HCT116 (cell line): ENCODE results near the gene CTSZ. TPM values are rescaled to one million over a fixed set of nuclear protein-coding genes. Genes with fewer than 3 reads are reported as not detected.

Source experiments
- ATAC-seq: fragments of 200-7000 bp; cut with Tn5 transposase; 2 replicates; pipeline ENCODE4 v1.9.1; 2020; ENCODE audit warnings: mild to moderate bottlenecking, moderate library complexity
- BruUV-seq: library from RNA; stranded (reverse); fragments of 400-500 nt; replicated peaks from 2 replicates; lab custom pipeline; 2021; lab: Mats Ljungman, UMichigan
- CTCF ChIA-PET: fragments of 300-600 bp; sonication (Branson Sonifier 250); formaldehyde crosslinking; loops from one replicate; lab custom pipeline; 2021; ENCODE audit warnings: antibody characterized with exemption; lab: Charles Lee
- POLR2A ChIA-PET: fragments of 300-600, 350-600 bp; sonication (Branson Sonifier 250); formaldehyde crosslinking; loops from one replicate; lab custom pipeline; 2021; ENCODE audit warnings: antibody characterized with exemption; lab: Charles Lee
- RAD21 ChIA-PET, 2 experiments: fragments of 300-600 bp; sonication (Branson Sonifier 250); formaldehyde crosslinking; loops; one replicate each; lab custom pipeline; 2023; ENCODE audit warnings: low total read pairs in 2 of 2; ENCODE audit not compliant: uncharacterized antibody in 2 of 2, unreplicated experiment in 2 of 2, low non-redundant PET in 1 of 2; lab: Charles Lee
- DNase-seq: peaks from one replicate; pipeline ENCODE4 v3.0.0-alpha.2; 2010; ENCODE audit warnings: low read depth, low spot score
- H2AFZ ChIP-seq: fragments of 200-600 bp; shearing (Covaris generic), sonication (generic); 2 replicates; pipeline ENCODE4 v1.6.1; 2017; ENCODE audit warnings: low read depth, mixed run types, mixed read lengths, antibody characterized with exemption, low read length; ENCODE audit not compliant: poor library complexity, severe bottlenecking
- H3K27ac ChIP-seq: 2 replicates; pipeline ENCODE4 v1.5.1; 2012; ENCODE audit warnings: low read depth, low read length
- H3K27me3 ChIP-seq: fragments of 200-600 bp; sonication (generic); 2 replicates; pipeline ENCODE4 v1.6.1; 2016; ENCODE audit warnings: mixed run types, low read length, mixed read lengths; ENCODE audit not compliant: insufficient read depth
- H3K36me3 ChIP-seq, 2 experiments: fragments of 200-500 bp in 1 of 2; fragments of 200-600 bp in 1 of 2; sonication (Bioruptor generic) in 1 of 2; sonication (generic) in 1 of 2; 2 replicates each; pipeline versions ENCODE4 v1.5.1 to v1.6.1; 2014 to 2016; ENCODE audit warnings: low read length in 2 of 2, inconsistent platforms in 1 of 2, mixed read lengths in 1 of 2, mixed run types in 1 of 2; ENCODE audit not compliant: insufficient read depth in 2 of 2, control insufficient read depth in 1 of 2
- H3K4me1 ChIP-seq, 2 experiments: fragments of 200-600 bp in 1 of 2; sonication (generic) in 1 of 2; 2 replicates each; pipeline versions ENCODE4 v1.5.1 to v1.6.1; 2012 to 2017; ENCODE audit warnings: low read length in 2 of 2, inconsistent platforms in 1 of 2, mild to moderate bottlenecking in 1 of 2, mixed read lengths in 1 of 2, mixed run types in 1 of 2, moderate library complexity in 1 of 2; ENCODE audit not compliant: insufficient read depth in 2 of 2, control insufficient read depth in 1 of 2
- H3K4me2 ChIP-seq: fragments of 200-600 bp; sonication (generic); 2 replicates; pipeline ENCODE4 v1.6.1; 2017; ENCODE audit warnings: mixed run types, low read length, mixed read lengths
- H3K4me3 ChIP-seq, 2 experiments: fragments of 200-600 bp in 1 of 2; sonication (generic) in 1 of 2; replicated peaks in 1 of 2; 2 replicates each; pipeline ENCODE4 v1.5.1; 2011 to 2016; ENCODE audit warnings: low read length in 2 of 2, control low read depth in 1 of 2, low read depth in 1 of 2, mild to moderate bottlenecking in 1 of 2, mixed read lengths in 1 of 2, mixed run types in 1 of 2
- H3K79me2 ChIP-seq: fragments of 200-600 bp; sonication (generic); 2 replicates; pipeline ENCODE4 v1.6.1; 2017; ENCODE audit warnings: mild to moderate bottlenecking, mixed run types, low read length, moderate library complexity, mixed read lengths; ENCODE audit not compliant: insufficient read depth
- H3K9ac ChIP-seq: fragments of 200-600 bp; sonication (generic); 2 replicates; pipeline ENCODE4 v1.6.1; 2016; ENCODE audit warnings: low read length, mixed read lengths
- H3K9me2 ChIP-seq: fragments of 200-600 bp; sonication (generic), shearing (Covaris generic); 2 replicates; pipeline ENCODE4 v1.6.1; 2017; ENCODE audit warnings: mixed run types, mild to moderate bottlenecking, moderate library complexity; ENCODE audit not compliant: insufficient read depth
- H3K9me3 ChIP-seq, 2 experiments: fragments of 200-500 bp in 1 of 2; fragments of 200-600 bp in 1 of 2; sonication (Bioruptor generic) in 1 of 2; sonication (generic) in 1 of 2; 2 replicates each; pipeline ENCODE4 v1.6.1; 2014 to 2017; ENCODE audit warnings: low read length in 2 of 2, mixed read lengths in 2 of 2, inconsistent platforms in 1 of 2, low read depth in 1 of 2, mild to moderate bottlenecking in 1 of 2, mixed run types in 1 of 2, moderate library complexity in 1 of 2; ENCODE audit not compliant: control insufficient read depth in 1 of 2, insufficient read depth in 1 of 2
- H4K20me1 ChIP-seq: fragments of 200-600 bp; sonication (generic), shearing (Covaris generic); 2 replicates; pipeline ENCODE4 v1.6.1; 2017; ENCODE audit warnings: mixed run types, mild to moderate bottlenecking, moderate library complexity; ENCODE audit not compliant: insufficient read depth
- CBX3 ChIP-seq: IDR thresholded peaks from 2 replicates; pipeline ENCODE4 v1.6.1; 2012; ENCODE audit warnings: low read depth
- CEBPB ChIP-seq: IDR thresholded peaks from 2 replicates; pipeline ENCODE4 v1.6.1; 2012; ENCODE audit warnings: low read depth
- EGR1 ChIP-seq: IDR thresholded peaks from 2 replicates; pipeline ENCODE4 v1.6.1; 2012; ENCODE audit warnings: low read depth
- ELF1 ChIP-seq: IDR thresholded peaks from 2 replicates; pipeline ENCODE4 v1.6.1; 2012; ENCODE audit warnings: low read depth, borderline replicate concordance
- EZH2 ChIP-seq: fragments of 200-600 bp; sonication (generic); IDR thresholded peaks from 2 replicates; pipeline ENCODE4 v1.6.1; 2017; ENCODE audit warnings: antibody characterized with exemption, mixed run types
- EZH2phosphoT487 ChIP-seq: fragments of 200-600 bp; IDR thresholded peaks from 2 replicates; pipeline ENCODE4 v1.6.1; 2018; ENCODE audit warnings: antibody characterized with exemption, borderline replicate concordance
- FOSL1 ChIP-seq: IDR thresholded peaks from 2 replicates; pipeline ENCODE4 v1.6.1; 2012; ENCODE audit warnings: low read depth
- MAX ChIP-seq: IDR thresholded peaks from 2 replicates; pipeline ENCODE4 v1.6.1; 2012
- POLR2A ChIP-seq: IDR thresholded peaks from 2 replicates; pipeline ENCODE4 v1.7.0; 2011; ENCODE audit warnings: borderline replicate concordance; ENCODE audit not compliant: insufficient read depth, insufficient read length; ENCODE audit errors: extremely low read depth
- RAD21 ChIP-seq: IDR thresholded peaks from 2 replicates; pipeline ENCODE4 v1.6.1; 2012; ENCODE audit warnings: low read depth, mild to moderate bottlenecking
- SP1 ChIP-seq: IDR thresholded peaks from 2 replicates; pipeline ENCODE4 v1.6.1; 2012; ENCODE audit warnings: low read depth
- SRF ChIP-seq: IDR thresholded peaks from 2 replicates; pipeline ENCODE4 v1.6.1; 2012; ENCODE audit warnings: low read depth
- TCF7L2 ChIP-seq: IDR thresholded peaks from 2 replicates; pipeline ENCODE4 v1.7.0; 2011; ENCODE audit warnings: borderline replicate concordance, inconsistent platforms; ENCODE audit not compliant: insufficient read depth, insufficient read length; ENCODE audit errors: extremely low read depth
- YY1 ChIP-seq: IDR thresholded peaks from 2 replicates; pipeline ENCODE4 v1.6.1; 2011; ENCODE audit warnings: low read length, low read depth, moderate library complexity, mild to moderate bottlenecking; ENCODE audit not compliant: insufficient replicate concordance; ENCODE audit errors: extremely low read depth
- ZBTB33 ChIP-seq: IDR thresholded peaks from 2 replicates; pipeline ENCODE4 v1.6.1; 2011; ENCODE audit warnings: mild to moderate bottlenecking, low read length, moderate library complexity; ENCODE audit not compliant: insufficient replicate concordance; ENCODE audit errors: extremely low read depth
- ZFX ChIP-seq: fragments of 450-650 bp; IDR thresholded peaks from 2 replicates; pipeline ENCODE4 v1.6.1; 2017
- ZNF274 ChIP-seq: fragments of 200-500 bp; sonication (Bioruptor generic); IDR thresholded peaks from 2 replicates; pipeline ENCODE4 v1.6.1; 2014; ENCODE audit warnings: mild to moderate bottlenecking, low read depth, low read length, inconsistent platforms
- intact Hi-C: fragments of 100-400 bp; cut with micrococcal nuclease; formaldehyde crosslinking; loops from 2 replicates; pipeline ENCODE4 v1.10.0; 2022
- total RNA-seq: library from RNA; stranded (reverse); gene quantifications from one replicate; pipeline ENCODE4 v1.2.1, GENCODE V29; 2021; ENCODE audit not compliant: unreplicated experiment
- TF ChIP-seq, protein P1 (sequence below): IDR thresholded peaks from 2 replicates; pipeline ENCODE4 v1.6.1; 2012; ENCODE audit warnings: low read depth
- TF ChIP-seq, protein P2 (sequence below), 3 experiments: fragments of 200-600 bp in 1 of 3; sonication (generic) in 1 of 3; IDR thresholded peaks in 2 of 3; conservative IDR thresholded peaks in 1 of 3; 2 replicates each; pipeline ENCODE4 v1.5.1; 2012 to 2017; ENCODE audit warnings: low read depth in 2 of 3, low read length in 2 of 3, antibody characterized with exemption in 1 of 3, borderline replicate concordance in 1 of 3, control low read depth in 1 of 3, mild to moderate bottlenecking in 1 of 3, mixed read lengths in 1 of 3, mixed run types in 1 of 3, moderate library complexity in 1 of 3; ENCODE audit not compliant: insufficient read depth in 1 of 3
- TF ChIP-seq, protein P3 (sequence below): IDR thresholded peaks from 2 replicates; pipeline ENCODE4 v1.6.1; 2012

The CTSZ gene
- total RNA-seq, 1 experiment from 2014 or later, result 100 TPM

- intact Hi-C loops, result no loop called here
- no peaks in the 10 kb centered on the region for H3K9me2 ChIP-seq
- no peaks in the 10 kb centered on the region for H3K27me3 ChIP-seq
- no peak overlapping the region for H3K27ac ChIP-seq
- peaks cover 81 to 91% of the 10 kb centered on the region in 2 experiments for H3K36me3 ChIP-seq
- H3K4me1 ChIP-seq, result no peaks in the 10 kb centered on the region
- BruUV-seq, result no TSS peak
- ChIA-PET RAD21 (no interaction called here), CTCF (no interaction called here), POLR2A (no interaction called here)
- H3K79me2 ChIP-seq, result peaks cover 28% of the 10 kb centered on the region
- TF ChIP-seq, protein P1, sequence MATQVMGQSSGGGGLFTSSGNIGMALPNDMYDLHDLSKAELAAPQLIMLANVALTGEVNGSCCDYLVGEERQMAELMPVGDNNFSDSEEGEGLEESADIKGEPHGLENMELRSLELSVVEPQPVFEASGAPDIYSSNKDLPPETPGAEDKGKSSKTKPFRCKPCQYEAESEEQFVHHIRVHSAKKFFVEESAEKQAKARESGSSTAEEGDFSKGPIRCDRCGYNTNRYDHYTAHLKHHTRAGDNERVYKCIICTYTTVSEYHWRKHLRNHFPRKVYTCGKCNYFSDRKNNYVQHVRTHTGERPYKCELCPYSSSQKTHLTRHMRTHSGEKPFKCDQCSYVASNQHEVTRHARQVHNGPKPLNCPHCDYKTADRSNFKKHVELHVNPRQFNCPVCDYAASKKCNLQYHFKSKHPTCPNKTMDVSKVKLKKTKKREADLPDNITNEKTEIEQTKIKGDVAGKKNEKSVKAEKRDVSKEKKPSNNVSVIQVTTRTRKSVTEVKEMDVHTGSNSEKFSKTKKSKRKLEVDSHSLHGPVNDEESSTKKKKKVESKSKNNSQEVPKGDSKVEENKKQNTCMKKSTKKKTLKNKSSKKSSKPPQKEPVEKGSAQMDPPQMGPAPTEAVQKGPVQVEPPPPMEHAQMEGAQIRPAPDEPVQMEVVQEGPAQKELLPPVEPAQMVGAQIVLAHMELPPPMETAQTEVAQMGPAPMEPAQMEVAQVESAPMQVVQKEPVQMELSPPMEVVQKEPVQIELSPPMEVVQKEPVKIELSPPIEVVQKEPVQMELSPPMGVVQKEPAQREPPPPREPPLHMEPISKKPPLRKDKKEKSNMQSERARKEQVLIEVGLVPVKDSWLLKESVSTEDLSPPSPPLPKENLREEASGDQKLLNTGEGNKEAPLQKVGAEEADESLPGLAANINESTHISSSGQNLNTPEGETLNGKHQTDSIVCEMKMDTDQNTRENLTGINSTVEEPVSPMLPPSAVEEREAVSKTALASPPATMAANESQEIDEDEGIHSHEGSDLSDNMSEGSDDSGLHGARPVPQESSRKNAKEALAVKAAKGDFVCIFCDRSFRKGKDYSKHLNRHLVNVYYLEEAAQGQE, result no peak
- TF ChIP-seq YY1 (no peak), TCF7L2 (no peak), SRF (no peak), ZFX (no peak), CBX3 (no peak), MAX (no peak), EZH2 (no peak), FOSL1 (no peak), SP1 (no peak), ELF1 (no peak), EZH2phosphoT487 (no peak), EGR1 (no peak), ZBTB33 (no peak), CEBPB (no peak), ZNF274 (no peak), POLR2A (no peak), RAD21 (no peak)
- TF ChIP-seq, protein P2, sequence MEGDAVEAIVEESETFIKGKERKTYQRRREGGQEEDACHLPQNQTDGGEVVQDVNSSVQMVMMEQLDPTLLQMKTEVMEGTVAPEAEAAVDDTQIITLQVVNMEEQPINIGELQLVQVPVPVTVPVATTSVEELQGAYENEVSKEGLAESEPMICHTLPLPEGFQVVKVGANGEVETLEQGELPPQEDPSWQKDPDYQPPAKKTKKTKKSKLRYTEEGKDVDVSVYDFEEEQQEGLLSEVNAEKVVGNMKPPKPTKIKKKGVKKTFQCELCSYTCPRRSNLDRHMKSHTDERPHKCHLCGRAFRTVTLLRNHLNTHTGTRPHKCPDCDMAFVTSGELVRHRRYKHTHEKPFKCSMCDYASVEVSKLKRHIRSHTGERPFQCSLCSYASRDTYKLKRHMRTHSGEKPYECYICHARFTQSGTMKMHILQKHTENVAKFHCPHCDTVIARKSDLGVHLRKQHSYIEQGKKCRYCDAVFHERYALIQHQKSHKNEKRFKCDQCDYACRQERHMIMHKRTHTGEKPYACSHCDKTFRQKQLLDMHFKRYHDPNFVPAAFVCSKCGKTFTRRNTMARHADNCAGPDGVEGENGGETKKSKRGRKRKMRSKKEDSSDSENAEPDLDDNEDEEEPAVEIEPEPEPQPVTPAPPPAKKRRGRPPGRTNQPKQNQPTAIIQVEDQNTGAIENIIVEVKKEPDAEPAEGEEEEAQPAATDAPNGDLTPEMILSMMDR (IDR thresholded peaks at IDR 0.05 in 2 of 3, conservative IDR thresholded peaks at IDR 0.05 in 1 of 3; ENCODE audit: borderline replicate concordance in 1 of 3, insufficient read depth in 1 of 3, low read depth in 2 of 3, low read length in 2 of 3), result no peak
- TF ChIP-seq, protein P3, sequence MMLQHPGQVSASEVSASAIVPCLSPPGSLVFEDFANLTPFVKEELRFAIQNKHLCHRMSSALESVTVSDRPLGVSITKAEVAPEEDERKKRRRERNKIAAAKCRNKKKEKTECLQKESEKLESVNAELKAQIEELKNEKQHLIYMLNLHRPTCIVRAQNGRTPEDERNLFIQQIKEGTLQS, result no peak
- DNase-seq, result no peak
- H3K9ac ChIP-seq, result no peak overlapping the region
- no peaks in the 10 kb centered on the region for H4K20me1 ChIP-seq
- no peak overlapping the region for H2AFZ ChIP-seq
- H3K9me3 ChIP-seq, result no peaks in the 10 kb centered on the region
- H3K4me2 ChIP-seq, result no peak overlapping the region
- H3K4me3 ChIP-seq, result no peak overlapping the region
- no peak for ATAC-seq
Measured at GRCh38 chr20:58991715-58992114, 15.3 kb downstream of the CTSZ start.
